Measurements from ENCODE around the gene MOB3C. TPM values are rescaled to one million over a fixed set of nuclear protein-coding genes. Genes with fewer than 3 reads are reported as not detected.

MOB3C gene
- total RNA-seq, 2 donors from 2014 or later, result 15.6 to 18.1 TPM

Other genes with a start within 250 kb of the MOB3C start
- gene FAAH, start 222.5 kb downstream of the MOB3C start, total RNA-seq, result 10 to 100 TPM; 71.1 to 84.5 TPM
- not detected for gene DMBX1, start 127.0 kb downstream of the MOB3C start, total RNA-seq
- not detected for gene KNCN, start 65.2 kb downstream of the MOB3C start, total RNA-seq
- gene MKNK1, start 12.5 kb downstream of the MOB3C start, total RNA-seq, result 10 to 100 TPM; 46.2 to 52.4 TPM
- 10 to 100 TPM; 52.2 to 53.0 TPM for gene ATPAF1, start 51.6 kb upstream of the MOB3C start, total RNA-seq
- not detected for gene TEX38, start 55.0 kb upstream of the MOB3C start, total RNA-seq
- 100 to 1,000 TPM; 114 to 138 TPM for gene EFCAB14, start 102.3 kb upstream of the MOB3C start, total RNA-seq
- 1 to 10 TPM; 2.1 to 2.9 TPM for gene CYP4B1, start 182.2 kb upstream of the MOB3C start, total RNA-seq